Measurements from ENCODE around the gene HOOK2. TPM values are rescaled to one million over a fixed set of nuclear protein-coding genes. Genes with fewer than 3 reads are reported as not detected.

The HOOK2 gene
- total RNA-seq, 2 donors from 2014 or later, result 54.8 to 72.0 TPM

- no peaks in the 10 kb centered on the region for H3K4me1 ChIP-seq
- DNase-seq, result no peak
Measured at GRCh38 chr19:12756150-12756883, 19.0 kb downstream of the HOOK2 start.

GRCh38 chr19:12754465-12755196, 20.7 kb downstream of the HOOK2 start:
- H3K4me1 ChIP-seq, result no peaks in the 10 kb centered on the region
- peaks cover 10% of the 10 kb centered on the region for H3K27me3 ChIP-seq
- intact Hi-C loops (cut with DNase I), result loop anchor here (5.0 kb wide), 1 partner anchor 32 kb away; the partner anchor contains the start of gene TNPO2
- no peak for DNase-seq
- H3K9me3 ChIP-seq, result no peaks in the 10 kb centered on the region
- no peak overlapping the region for H3K27ac ChIP-seq
- no peak overlapping the region for H3K9ac ChIP-seq (ENCODE audit: low read depth in 2 of 2, low read length in 2 of 2)
- H3K4me3 ChIP-seq, result no peak overlapping the region
- no peak for TF ChIP-seq CTCF (IDR thresholded peaks at IDR 0.05)
- no peaks in the 10 kb centered on the region for H3K36me3 ChIP-seq

More at GRCh38 chr19:12756150-12756883, 19.0 kb downstream of the HOOK2 start:
- no peak for TF ChIP-seq CTCF (IDR thresholded peaks at IDR 0.05)
- Histone ChIP-seq H3K27me3 (no peaks in the 10 kb centered on the region), H3K36me3 (no peaks in the 10 kb centered on the region), H3K9ac (ENCODE audit: low read depth in 2 of 2, low read length in 2 of 2) (no peak overlapping the region), H3K27ac (no peak overlapping the region), H3K9me3 (no peaks in the 10 kb centered on the region), H3K4me3 (no peak overlapping the region)
- intact Hi-C loops (cut with DNase I), result loop anchor here (5.0 kb wide), 1 partner anchor 34 kb away; the partner anchor contains the start of gene TNPO2

GRCh38 chr19:12752056-12752781, 23.1 kb downstream of the HOOK2 start:
- TF ChIP-seq CTCF (IDR thresholded peaks at IDR 0.05), result no peak
- no peaks in the 10 kb centered on the region for H3K4me1 ChIP-seq
- no peak overlapping the region for H3K4me3 ChIP-seq
- H3K36me3 ChIP-seq, result no peaks in the 10 kb centered on the region
- intact Hi-C loops (cut with DNase I), result no loop called here
- H3K9ac ChIP-seq (ENCODE audit: low read depth in 2 of 2, low read length in 2 of 2), result peak overlapping the region in 1 of 2 donors; percentile 21
- H3K27ac ChIP-seq, result no peak overlapping the region
- DNase-seq, result no peak
- peaks cover 10% of the 10 kb centered on the region for H3K27me3 ChIP-seq
- no peaks in the 10 kb centered on the region for H3K9me3 ChIP-seq

- intact Hi-C loops (cut with DNase I), result no loop called here
- no peak for DNase-seq
- Histone ChIP-seq H3K4me1 (no peaks in the 10 kb centered on the region), H3K36me3 (no peaks in the 10 kb centered on the region), H3K4me3 (no peak within 1 kb of the TSS), H3K9ac (ENCODE audit: low read depth in 2 of 2, low read length in 2 of 2) (peak within 1 kb of the TSS in 1 of 2 donors; percentile 51), H3K27ac (no peak within 1 kb of the TSS), H3K9me3 (no peaks in the 10 kb centered on the region), H3K27me3 (peaks cover 10% of the 10 kb centered on the region)
- TF ChIP-seq CTCF (IDR thresholded peaks at IDR 0.05), result no peak
Measured at GRCh38 chr19:12751635-12752034, 23.7 kb downstream of the HOOK2 start, which contains the start of gene BEST2. Gene BEST2, plus strand, starts transcription at chr19:12751791. Its CDS starts 802 bp downstream, at chr19:12752593.

GRCh38 chr19:12750851-12751250, 24.5 kb downstream of the HOOK2 start:
- DNase-seq, result no peak
- no peak overlapping the region for H3K27ac ChIP-seq
- intact Hi-C loops (cut with DNase I), result no loop called here
- H3K4me3 ChIP-seq, result no peak overlapping the region
- peaks cover 10% of the 10 kb centered on the region for H3K27me3 ChIP-seq
- H3K36me3 ChIP-seq, result peaks cover 1% of the 10 kb centered on the region
- no peak for TF ChIP-seq CTCF (IDR thresholded peaks at IDR 0.05)
- peak overlapping the region in 1 of 2 donors; percentile 51 for H3K9ac ChIP-seq (ENCODE audit: low read depth in 2 of 2, low read length in 2 of 2)
- no peaks in the 10 kb centered on the region for H3K9me3 ChIP-seq
- H3K4me1 ChIP-seq, result no peaks in the 10 kb centered on the region
